IPS-18c (cell line): Measurements from ENCODE around the gene KCNJ3.

Experiments used
- H3K4me3 ChIP-seq: 2 replicates; pipeline ENCODE4 v1.7.0; 2013; ENCODE audit warnings: low read depth, mild to moderate bottlenecking, low read length, moderate library complexity; ENCODE audit not compliant: insufficient read depth
- H3K9me3 ChIP-seq: one replicate; pipeline ENCODE4 v1.6.1; 2013; ENCODE audit warnings: mild to moderate bottlenecking, low read length, moderate library complexity; ENCODE audit not compliant: control insufficient read depth, insufficient read depth

The KCNJ3 gene

GRCh38 chr2:154698721-154699574, 453 bp downstream of the KCNJ3 start:
- peak overlapping the region; percentile 44 for H3K4me3 ChIP-seq
- no peaks in the 10 kb centered on the region for H3K9me3 ChIP-seq

- no peak overlapping the region; the same call in 1 of the 2 replicates for H3K4me3 ChIP-seq
Observed at GRCh38 chr2:154699575-154699930, 1.1 kb downstream of the KCNJ3 start.

GRCh38 chr2:154700136-154700535, 1.6 kb downstream of the KCNJ3 start:
- H3K4me3 ChIP-seq: no peak overlapping the region
- H3K9me3 ChIP-seq: no peaks in the 10 kb centered on the region

More at GRCh38 chr2:154699575-154699930, 1.1 kb downstream of the KCNJ3 start:
- no peaks in the 10 kb centered on the region for H3K9me3 ChIP-seq

- no peaks in the 10 kb centered on the region for H3K9me3 ChIP-seq
- H3K4me3 ChIP-seq: no peak overlapping the region
Observed at GRCh38 chr2:154704991-154705390, 6.5 kb downstream of the KCNJ3 start.

GRCh38 chr2:154706660-154707059, 8.2 kb downstream of the KCNJ3 start:
- H3K4me3 ChIP-seq: no peak overlapping the region
- H3K9me3 ChIP-seq: no peaks in the 10 kb centered on the region

- no peak overlapping the region for H3K4me3 ChIP-seq
- no peaks in the 10 kb centered on the region for H3K9me3 ChIP-seq
Observed at GRCh38 chr2:154707994-154708575, 9.6 kb downstream of the KCNJ3 start.

- no peaks in the 10 kb centered on the region for H3K9me3 ChIP-seq
- no peak overlapping the region for H3K4me3 ChIP-seq
Observed at GRCh38 chr2:154709215-154709614, 10.7 kb downstream of the KCNJ3 start.

- no peak overlapping the region for H3K4me3 ChIP-seq
- no peaks in the 10 kb centered on the region for H3K9me3 ChIP-seq
Observed at GRCh38 chr2:154710078-154710477, 11.6 kb downstream of the KCNJ3 start.

- no peak overlapping the region for H3K4me3 ChIP-seq
- H3K9me3 ChIP-seq: no peaks in the 10 kb centered on the region
Observed at GRCh38 chr2:154710685-154711084, 12.2 kb downstream of the KCNJ3 start.

GRCh38 chr2:154713675-154714074, 15.2 kb downstream of the KCNJ3 start:
- H3K9me3 ChIP-seq: no peaks in the 10 kb centered on the region
- no peak overlapping the region for H3K4me3 ChIP-seq

- H3K9me3 ChIP-seq: no peaks in the 10 kb centered on the region
- H3K4me3 ChIP-seq: no peak overlapping the region
Observed at GRCh38 chr2:154720651-154721050, 22.2 kb downstream of the KCNJ3 start.

GRCh38 chr2:154724194-154724797, 25.8 kb downstream of the KCNJ3 start:
- H3K4me3 ChIP-seq: no peak overlapping the region

GRCh38 chr2:154740361-154740760, 41.9 kb downstream of the KCNJ3 start:
- H3K4me3 ChIP-seq: no peak overlapping the region
- H3K9me3 ChIP-seq: no peaks in the 10 kb centered on the region

More at GRCh38 chr2:154724194-154724797, 25.8 kb downstream of the KCNJ3 start:
- no peaks in the 10 kb centered on the region for H3K9me3 ChIP-seq

GRCh38 chr2:154758871-154759270, 60.4 kb downstream of the KCNJ3 start:
- Histone ChIP-seq H3K9me3 (no peaks in the 10 kb centered on the region), H3K4me3 (no peak overlapping the region)

GRCh38 chr2:154762638-154763037, 64.1 kb downstream of the KCNJ3 start:
- Histone ChIP-seq H3K9me3 (no peaks in the 10 kb centered on the region), H3K4me3 (no peak overlapping the region)

GRCh38 chr2:154771664-154772284, 73.3 kb downstream of the KCNJ3 start:
- H3K4me3 ChIP-seq: no peak overlapping the region
- H3K9me3 ChIP-seq: no peaks in the 10 kb centered on the region

- no peaks in the 10 kb centered on the region for H3K9me3 ChIP-seq
Observed at GRCh38 chr2:154776825-154777224, 78.3 kb downstream of the KCNJ3 start.

GRCh38 chr2:154794406-154794805, 95.9 kb downstream of the KCNJ3 start:
- Histone ChIP-seq H3K9me3 (no peaks in the 10 kb centered on the region), H3K4me3 (no peak overlapping the region)

More at GRCh38 chr2:154776825-154777224, 78.3 kb downstream of the KCNJ3 start:
- H3K4me3 ChIP-seq: no peak overlapping the region
